Body of pancreas (tissue), 4 donors: Measurements from ENCODE around the gene TENM4. TPM values are rescaled to one million over a fixed set of nuclear protein-coding genes. Genes with fewer than 3 reads are reported as not detected.

Experiments used
- ATAC-seq: fragments of 150-250 bp; one replicate; pipeline ENCODE4 v1.9.1; 2016
- DNase-seq, 4 donors: peaks; one replicate each; pipeline ENCODE4 v3.0.0-alpha.2; 2019
- H3K27ac ChIP-seq, 4 donors: fragments of 200-600 bp; sonication (generic); 1 replicate in 3 of 4; 2 replicates in 1 of 4; pipeline versions ENCODE4 v1.5.1 to v1.6.1; 2016 to 2019; ENCODE audit warnings: mild to moderate bottlenecking in 1 of 4, mixed read lengths in 1 of 4, moderate library complexity in 1 of 4
- H3K27me3 ChIP-seq, 2 donors: fragments of 200-600 bp; sonication (generic); one replicate each; pipeline ENCODE4 v1.6.0; 2016; ENCODE audit warnings: mild to moderate bottlenecking in 1 of 2
- H3K36me3 ChIP-seq, 2 donors: fragments of 200-600 bp; sonication (generic); replicated peaks in 1 of 2; 2 replicates each; pipeline ENCODE4 v1.5.1; 2016; ENCODE audit warnings: low read depth in 2 of 2; ENCODE audit not compliant: insufficient read depth in 1 of 2
- H3K4me1 ChIP-seq: fragments of 200-600 bp; sonication (generic); one replicate; pipeline ENCODE4 v1.6.0; 2016
- H3K4me3 ChIP-seq, 2 donors: fragments of 200-600 bp; sonication (generic); 1 replicate in 1 of 2; 2 replicates in 1 of 2; pipeline ENCODE4 v1.5.1; 2016 to 2019
- H3K9me3 ChIP-seq, 3 donors: fragments of 200-600 bp; sonication (generic); 1 replicate in 2 of 3; 2 replicates in 1 of 3; pipeline ENCODE4 v1.5.1; 2016
- CTCF ChIP-seq, 7 experiments: fragments of 450-650 bp in 4 of 7; fragments of 200-600 bp in 3 of 7; sonication (generic) in 3 of 7; IDR thresholded peaks; one replicate each; pipeline ENCODE4 v1.5.1; 2016 to 2019; ENCODE audit warnings: antibody characterized with exemption in 7 of 7
- POLR2A ChIP-seq, 3 donors: fragments of 450-650 bp; IDR thresholded peaks; one replicate each; pipeline ENCODE4 v1.6.1; 2016; ENCODE audit warnings: antibody characterized with exemption in 3 of 3, mild to moderate bottlenecking in 2 of 3
- WGBS, 2 donors: methylation state at CpG; one replicate each; pipeline ENCODE4 v1.1.5; 2017; 5-methylcytosine and 5-hydroxymethylcytosine counted together
- intact Hi-C: fragments of 100-400 bp; cut with DNase I; formaldehyde crosslinking; loops from one replicate; pipeline ENCODE4 v1.15.1; 2023
- total RNA-seq, 2 donors: library from RNA; depleted of rRNA; stranded (reverse); fragments of >200 nt; gene quantifications; one replicate each; pipeline ENCODE4 v1.1.0, GENCODE V29; 2016

The TENM4 gene
- total RNA-seq, 2 donors from 2014 or later = 0.78 to 6.6 TPM

GRCh38 chr11:79097246-79097875 is 343.5 kb downstream of the TENM4 start:
- intact Hi-C loops = no loop called here
- H3K27ac ChIP-seq = no peak overlapping the region
- H3K9me3 ChIP-seq = no peaks in the 10 kb centered on the region
- no peak overlapping the region for H3K4me3 ChIP-seq
- no peaks in the 10 kb centered on the region for H3K36me3 ChIP-seq
- peaks cover 12% of the 10 kb centered on the region for H3K4me1 ChIP-seq
- TF ChIP-seq POLR2A (IDR thresholded peaks at IDR 0.05) (no peak), CTCF (IDR thresholded peaks at IDR 0.05) (no peak)
- DNase-seq (no peak), ATAC-seq (no peak)
- H3K27me3 ChIP-seq = no peaks in the 10 kb centered on the region
- WGBS, 2 donors = 49 to 64% methylated on average over 8 of the region's 8 CpGs

- H3K4me1 ChIP-seq = no peaks in the 10 kb centered on the region
- no peaks in the 10 kb centered on the region for H3K27me3 ChIP-seq
- intact Hi-C loops = no loop called here
- H3K36me3 ChIP-seq = no peaks in the 10 kb centered on the region
- 51 to 53% methylated on average over 3 of the region's 3 CpGs for WGBS, 2 donors
- no peak for TF ChIP-seq POLR2A (IDR thresholded peaks at IDR 0.05)
- TF ChIP-seq CTCF (IDR thresholded peaks at IDR 0.05) = no peak
- H3K27ac ChIP-seq = no peak overlapping the region
- no peak for DNase-seq
- ATAC-seq = no peak
- no peaks in the 10 kb centered on the region for H3K9me3 ChIP-seq
- no peak overlapping the region for H3K4me3 ChIP-seq
Measured at GRCh38 chr11:79095424-79095823, 345.4 kb downstream of the TENM4 start.

DNA sequence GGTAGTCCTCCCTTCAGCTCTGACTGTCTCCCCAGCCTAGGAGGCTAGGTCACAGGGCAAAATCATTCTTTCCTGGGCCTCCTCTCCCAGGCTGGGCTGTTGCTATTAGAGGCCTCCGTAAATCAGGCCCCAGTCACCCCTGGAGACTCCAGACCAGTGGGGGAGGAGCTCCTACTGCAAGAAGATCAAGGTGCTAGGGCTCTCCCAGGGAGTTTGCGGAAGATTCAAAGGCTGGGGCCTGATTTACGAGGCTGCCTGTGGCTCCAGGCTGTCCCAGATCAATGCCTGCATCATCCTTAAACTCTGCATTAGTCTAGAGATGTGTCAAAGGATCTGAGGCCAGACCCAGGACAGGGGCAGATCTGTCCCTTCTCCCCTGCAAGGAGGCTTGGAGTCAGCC is 346.2 kb downstream of the TENM4 start:
- intact Hi-C loops = no loop called here
- Histone ChIP-seq H3K27ac (no peak overlapping the region), H3K27me3 (no peaks in the 10 kb centered on the region), H3K4me3 (no peak overlapping the region), H3K9me3 (no peaks in the 10 kb centered on the region), H3K4me1 (peaks cover 5% of the 10 kb centered on the region), H3K36me3 (no peaks in the 10 kb centered on the region)
- WGBS, 2 donors = 84 to 91% methylated on average over 3 of the region's 3 CpGs
- DNase-seq (no peak), ATAC-seq (no peak)
- TF ChIP-seq POLR2A (IDR thresholded peaks at IDR 0.05) (no peak), CTCF (IDR thresholded peaks at IDR 0.05) (no peak)

- peak in 2 of 4 donors; percentile 41 to 43 for DNase-seq
- peak overlapping the region in 1 of 4 donors; percentile 5 for H3K27ac ChIP-seq
Measured at GRCh38 chr11:79092791-79093353, 348.0 kb downstream of the TENM4 start.

More at GRCh38 chr11:79092791-79093353, 348.0 kb downstream of the TENM4 start:
- peak; percentile 70 for ATAC-seq
- Histone ChIP-seq H3K27me3 (no peaks in the 10 kb centered on the region), H3K4me1 (peaks cover 22% of the 10 kb centered on the region), H3K36me3 (no peaks in the 10 kb centered on the region), H3K4me3 (no peak overlapping the region), H3K9me3 (no peaks in the 10 kb centered on the region)
- intact Hi-C loops = no loop called here
- WGBS, 2 donors = 50 to 52% methylated on average over 1 of the region's 1 CpG
- TF ChIP-seq CTCF (IDR thresholded peaks at IDR 0.05) (no peak), POLR2A (IDR thresholded peaks at IDR 0.05) (no peak)
